Endodermal cell (in vitro differentiated cells): ENCODE measurements around the gene ANKEF1. TPM values are rescaled to one million over a fixed set of nuclear protein-coding genes. Genes with fewer than 3 reads are reported as not detected.

ENCODE experiments used
- DNase-seq: peaks from one replicate; pipeline ENCODE4 v3.0.0-alpha.2; 2017
- H3K27ac ChIP-seq: 2 replicates; pipeline ENCODE4 v1.5.1; 2013; ENCODE audit warnings: mild to moderate bottlenecking, low read depth, low read length, moderate library complexity
- H3K27me3 ChIP-seq: 2 replicates; pipeline ENCODE4 v1.6.1; 2013; ENCODE audit warnings: mild to moderate bottlenecking, low read length, moderate library complexity; ENCODE audit not compliant: insufficient read depth, control insufficient read depth, poor library complexity, severe bottlenecking
- H3K36me3 ChIP-seq: 2 replicates; pipeline ENCODE4 v1.7.0; 2013; ENCODE audit warnings: mild to moderate bottlenecking, low read length, moderate library complexity; ENCODE audit not compliant: control insufficient read depth, insufficient read depth
- H3K4me1 ChIP-seq: one replicate; pipeline ENCODE4 v1.7.0; 2013; ENCODE audit warnings: low read length; ENCODE audit not compliant: control insufficient read depth, insufficient read depth
- H3K4me3 ChIP-seq: 2 replicates; pipeline ENCODE4 v1.5.1; 2013; ENCODE audit warnings: mild to moderate bottlenecking, low read length, moderate library complexity
- H3K9ac ChIP-seq: 2 replicates; pipeline ENCODE4 v1.6.1; 2013; ENCODE audit warnings: mild to moderate bottlenecking, low read length, moderate library complexity; ENCODE audit not compliant: poor library complexity, severe bottlenecking; ENCODE audit errors: extremely low read depth
- H3K9me3 ChIP-seq: 2 replicates; pipeline ENCODE4 v1.6.1; 2013; ENCODE audit warnings: mild to moderate bottlenecking, low read length, moderate library complexity; ENCODE audit not compliant: control insufficient read depth
- H3K27ac Mint-ChIP-seq: 2 replicates; pipeline ENCODE4 v1.8.0; 2020; ENCODE audit warnings: mixed read lengths
- H3K27me3 Mint-ChIP-seq: 2 replicates; pipeline ENCODE4 v1.8.0; 2021; ENCODE audit warnings: mild to moderate bottlenecking, mixed read lengths; ENCODE audit not compliant: insufficient read depth
- H3K36me3 Mint-ChIP-seq: 2 replicates; pipeline ENCODE4 v1.8.0; 2020; ENCODE audit warnings: low read depth, mixed read lengths
- H3K4me1 Mint-ChIP-seq: 2 replicates; pipeline ENCODE4 v1.8.0; 2020; ENCODE audit warnings: mixed read lengths
- H3K4me3 Mint-ChIP-seq: 2 replicates; pipeline ENCODE4 v1.8.0; 2020; ENCODE audit warnings: mild to moderate bottlenecking, moderate library complexity, mixed read lengths
- H3K9me3 Mint-ChIP-seq: 2 replicates; pipeline ENCODE4 v1.8.0; 2020; ENCODE audit warnings: mild to moderate bottlenecking, mixed read lengths
- CTCF ChIP-seq: fragments of 200-600 bp; sonication (generic); conservative IDR thresholded peaks from 2 replicates; pipeline ENCODE4 v1.5.0; 2021; ENCODE audit warnings: antibody characterized with exemption, mild to moderate bottlenecking
- WGBS, 2 experiments: methylation state at CpG; one replicate each; pipeline versions ENCODE4 v1.1.5 to v1.1.7; 2013; ENCODE audit warnings: missing lambda C conversion rate in 2 of 2, mixed read lengths in 1 of 2; ENCODE audit not compliant: insufficient coverage in 1 of 2, insufficient read length in 1 of 2; 5-methylcytosine and 5-hydroxymethylcytosine counted together
- total RNA-seq, 2 donors: library from RNA; stranded (reverse); fragmentation: NEBNext Ultra II Directional in 1 of 2; extraction: Animal tissue kit (Norgen Biotek cat#: 25700) in 1 of 2; gene quantifications; 2 replicates in 1 of 2; 3 replicates in 1 of 2; pipeline ENCODE4 v1.2.1, GENCODE V29; 2021

The ANKEF1 gene
- total RNA-seq, 2 donors from 2014 or later = 8.8 to 13.1 TPM

- peaks cover 7% of the 10 kb centered on the region for H3K9me3 ChIP-seq
- no peak overlapping the region for H3K27ac ChIP-seq
- H3K4me1 Mint-ChIP-seq = no peaks in the 10 kb centered on the region
- H3K9me3 Mint-ChIP-seq = peaks cover 5% of the 10 kb centered on the region
- H3K27me3 Mint-ChIP-seq = no peaks in the 10 kb centered on the region
- H3K36me3 ChIP-seq = no peaks in the 10 kb centered on the region
- no peak for DNase-seq
- TF ChIP-seq CTCF = no peak
- H3K27me3 ChIP-seq = no peaks in the 10 kb centered on the region
- no peak overlapping the region for H3K27ac Mint-ChIP-seq
- no peaks in the 10 kb centered on the region for H3K4me1 ChIP-seq
- no peaks in the 10 kb centered on the region for H3K36me3 Mint-ChIP-seq
- no peak overlapping the region for H3K9ac ChIP-seq
- WGBS, 2 experiments = 82% methylated on average over 2 of the region's 3 CpGs; no CpG with 5 or more reads in 1 of the 2 experiments
- no peak overlapping the region for H3K4me3 Mint-ChIP-seq
- H3K4me3 ChIP-seq = no peak overlapping the region
These were observed 39.1 kb upstream of the ANKEF1 start for GRCh38 chr20:9995510-9996272.

- no peaks in the 10 kb centered on the region for H3K36me3 Mint-ChIP-seq
- no peaks in the 10 kb centered on the region for H3K4me1 Mint-ChIP-seq
- Histone ChIP-seq H3K4me1 (no peaks in the 10 kb centered on the region), H3K9ac (no peak overlapping the region), H3K9me3 (peaks cover 7% of the 10 kb centered on the region), H3K27ac (no peak overlapping the region), H3K27me3 (no peaks in the 10 kb centered on the region), H3K4me3 (no peak overlapping the region), H3K36me3 (no peaks in the 10 kb centered on the region)
- H3K27me3 Mint-ChIP-seq = no peaks in the 10 kb centered on the region
- 88% methylated on average over 1 of the region's 1 CpG; no CpG with 5 or more reads in 1 of the 2 experiments for WGBS, 2 experiments
- peaks cover 5% of the 10 kb centered on the region for H3K9me3 Mint-ChIP-seq
- no peak overlapping the region for H3K27ac Mint-ChIP-seq
- no peak for TF ChIP-seq CTCF
- no peak overlapping the region for H3K4me3 Mint-ChIP-seq
- DNase-seq = no peak
These were observed 37.8 kb upstream of the ANKEF1 start for GRCh38 chr20:9996944-9997343.

- H3K9ac ChIP-seq = no peak overlapping the region
- H3K4me1 ChIP-seq = no peaks in the 10 kb centered on the region
- no peak overlapping the region for H3K4me3 Mint-ChIP-seq
- H3K27ac ChIP-seq = no peak overlapping the region
- peaks cover 3% of the 10 kb centered on the region for H3K9me3 Mint-ChIP-seq
- H3K9me3 ChIP-seq = peaks cover 3% of the 10 kb centered on the region
- no peaks in the 10 kb centered on the region for H3K36me3 ChIP-seq
- H3K36me3 Mint-ChIP-seq = no peaks in the 10 kb centered on the region
- H3K27me3 Mint-ChIP-seq = no peaks in the 10 kb centered on the region
- no peak overlapping the region for H3K4me3 ChIP-seq
- H3K27ac Mint-ChIP-seq = no peak overlapping the region
- WGBS, 2 experiments = 78 to 93% methylated on average over 1 of the region's 1 CpG
- DNase-seq = no peak
- TF ChIP-seq CTCF = no peak
- H3K4me1 Mint-ChIP-seq = no peaks in the 10 kb centered on the region
- no peaks in the 10 kb centered on the region for H3K27me3 ChIP-seq
These were observed 35.1 kb upstream of the ANKEF1 start for GRCh38 chr20:9999645-10000044.
